Heart left ventricle (tissue), 16 donors: Measurements from ENCODE around the gene NOL3. TPM values are rescaled to one million over a fixed set of nuclear protein-coding genes. Genes with fewer than 3 reads are reported as not detected.

Experiments used
- ATAC-seq, 4 donors: fragments of 200-7000 bp; cut with Tn5 transposase; one replicate each; pipeline ENCODE4 v1.9.1; 2020 to 2022; ENCODE audit warnings: moderate library complexity in 4 of 4, mild to moderate bottlenecking in 3 of 4, moderate number of reproducible peaks in 1 of 4
- DNase-seq, 5 donors: peaks; one replicate each; pipeline ENCODE4 v3.0.0-alpha.2; 2020
- H3K27ac ChIP-seq, 12 donors: fragments of 200-600 bp; sonication (generic) in 4 of 12; one replicate each; pipeline versions ENCODE4 v1.5.0 to v1.8.0; 2016 to 2022; ENCODE audit warnings: mild to moderate bottlenecking in 2 of 12
- H3K27me3 ChIP-seq, 9 donors: fragments of 200-600 bp; sonication (generic) in 2 of 9; one replicate each; pipeline versions ENCODE4 v1.5.1 to v1.8.0; 2016 to 2022; ENCODE audit warnings: mild to moderate bottlenecking in 3 of 9
- H3K36me3 ChIP-seq, 9 donors: fragments of 200-600 bp; sonication (generic) in 2 of 9; one replicate each; pipeline versions ENCODE4 v1.5.0 to v1.8.0; 2018 to 2022; ENCODE audit warnings: mild to moderate bottlenecking in 2 of 9
- H3K4me1 ChIP-seq, 12 donors: fragments of 200-600 bp; sonication (generic) in 4 of 12; one replicate each; pipeline versions ENCODE4 v1.5.0 to v1.8.0; 2016 to 2022; ENCODE audit warnings: mild to moderate bottlenecking in 3 of 12
- H3K4me3 ChIP-seq, 12 donors: fragments of 200-600 bp; sonication (generic) in 4 of 12; one replicate each; pipeline versions ENCODE4 v1.5.0 to v1.8.0; 2017 to 2022; ENCODE audit warnings: mild to moderate bottlenecking in 9 of 12, moderate library complexity in 4 of 12
- H3K9me3 ChIP-seq, 12 donors: fragments of 200-600 bp; sonication (generic) in 4 of 12; one replicate each; pipeline versions ENCODE4 v1.5.0 to v1.8.0; 2016 to 2022; ENCODE audit warnings: mild to moderate bottlenecking in 1 of 12
- POLR2A ChIP-seq, 2 donors: fragments of 450-650 bp; IDR thresholded peaks; one replicate each; pipeline ENCODE4 v1.6.1; 2017; ENCODE audit warnings: antibody characterized with exemption in 2 of 2, mild to moderate bottlenecking in 2 of 2, moderate library complexity in 2 of 2
- WGBS, 4 donors: extraction: QIAGEN DNeasy Blood & Tissue Kit in 2 of 4; methylation state at CpG; one replicate each; pipeline versions ENCODE4 v1.1.5 to v1.1.7; 2013 to 2018; 5-methylcytosine and 5-hydroxymethylcytosine counted together
- intact Hi-C, 10 donors: fragments of 100-400 bp; cut with DNase I; formaldehyde crosslinking; loops; one replicate each; pipeline versions ENCODE4 v1.11.1 to v1.14.2; 2022
- polyA plus RNA-seq, 2 donors: library from polyadenylated mRNA; stranded (reverse); fragments of 200-250 nt; gene quantifications; one replicate each; pipeline ENCODE4 v1.2.3, GENCODE V29; 2013
- total RNA-seq, 9 donors: library from RNA; depleted of rRNA in 2 of 9; stranded (reverse); fragments of >200 nt in 2 of 9; fragmentation: NEBNext Ultra II Directional in 3 of 9; extraction: Animal tissue kit (Norgen Biotek cat#: 25700) in 3 of 9; gene quantifications; one replicate each; pipeline versions ENCODE4 v1.1.0 to v1.2.4, GENCODE V29; 2016 to 2023
- TF ChIP-seq, protein P1 (sequence below), 12 donors: fragments of 200-600 bp; sonication (generic) in 4 of 12; IDR thresholded peaks; one replicate each; pipeline versions ENCODE4 v1.5.0 to v1.8.0; 2018 to 2022; ENCODE audit warnings: antibody characterized with exemption in 12 of 12, mild to moderate bottlenecking in 5 of 12
- donor health status: ischemic (EF 13 %, LVEDD 7.1; RV severe dilation, severe dysfunction).
- donor health status: healthy with polysubstance abuse.
- donor health status: DM: no; HTN: yes; CAD: no.
- donor health status: DM: no; HTN: no; CAD: no.
- donor health status: ischemic (EF 25% LVEDD 6.9; RV normal size, moderate dysfunction).
- donor health status: ischemic (EF 25% LVEDD 5.7; RV mildly dilated, moderate dysfunction).
- donor health status: healthy.
- donor health status: DM: yes; HTN: yes; CAD: no.
- donor health status: ischemic (EF 35%, LVEDD 5.7; RV mildly dilated, moderate dysfunction).
- donor health status: nonischemic (EF 11% LVEDD 7.7; RV severe dilation, severe dysfunction).
- donor health status: DM: yes; HTN: yes; CAD: no.
- donor health status: PGD.
- donor health status: ischemic (EF 29% LVEDD 5.4; RV normal size, mild dysfunction).
- donor health status: nonischemic (EF 23%, LVEDD 6.1; RV moderate dilation, normal function).

The NOL3 gene
- total and polyA plus RNA-seq, 11 donors: 64.9 to 121 (median 85.5) TPM

DNA sequence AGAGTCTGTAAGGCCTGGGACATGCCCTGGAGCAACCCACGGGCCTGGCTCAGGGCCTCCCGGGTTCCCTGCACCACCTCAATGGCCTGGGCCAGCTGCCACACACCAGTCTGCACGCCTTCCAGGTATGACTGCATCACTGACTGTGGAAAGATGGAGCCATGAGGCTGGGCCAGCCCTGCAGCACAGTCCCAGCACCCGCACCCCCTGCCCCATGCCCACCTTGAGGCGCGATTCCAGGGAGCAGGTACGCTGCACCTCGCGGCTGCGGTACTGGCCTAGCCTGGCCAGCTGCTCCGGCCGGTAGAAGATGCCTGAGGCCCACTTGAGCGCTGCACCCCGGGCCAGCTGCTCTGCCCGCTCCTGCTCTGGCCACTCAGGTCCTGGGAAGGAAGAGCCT is 18.5 kb downstream of the NOL3 start:
- no peaks in the 10 kb centered on the region for H3K27me3 ChIP-seq
- H3K27ac ChIP-seq: no peak overlapping the region
- DNase-seq: no peak
- TF ChIP-seq, protein P1, sequence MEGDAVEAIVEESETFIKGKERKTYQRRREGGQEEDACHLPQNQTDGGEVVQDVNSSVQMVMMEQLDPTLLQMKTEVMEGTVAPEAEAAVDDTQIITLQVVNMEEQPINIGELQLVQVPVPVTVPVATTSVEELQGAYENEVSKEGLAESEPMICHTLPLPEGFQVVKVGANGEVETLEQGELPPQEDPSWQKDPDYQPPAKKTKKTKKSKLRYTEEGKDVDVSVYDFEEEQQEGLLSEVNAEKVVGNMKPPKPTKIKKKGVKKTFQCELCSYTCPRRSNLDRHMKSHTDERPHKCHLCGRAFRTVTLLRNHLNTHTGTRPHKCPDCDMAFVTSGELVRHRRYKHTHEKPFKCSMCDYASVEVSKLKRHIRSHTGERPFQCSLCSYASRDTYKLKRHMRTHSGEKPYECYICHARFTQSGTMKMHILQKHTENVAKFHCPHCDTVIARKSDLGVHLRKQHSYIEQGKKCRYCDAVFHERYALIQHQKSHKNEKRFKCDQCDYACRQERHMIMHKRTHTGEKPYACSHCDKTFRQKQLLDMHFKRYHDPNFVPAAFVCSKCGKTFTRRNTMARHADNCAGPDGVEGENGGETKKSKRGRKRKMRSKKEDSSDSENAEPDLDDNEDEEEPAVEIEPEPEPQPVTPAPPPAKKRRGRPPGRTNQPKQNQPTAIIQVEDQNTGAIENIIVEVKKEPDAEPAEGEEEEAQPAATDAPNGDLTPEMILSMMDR (IDR thresholded peaks at IDR 0.05): no peak
- TF ChIP-seq POLR2A (IDR thresholded peaks at IDR 0.05): no peak
- 90 to 93% (median 93%) methylated on average over 12 to 15 of the region's 15 CpGs for WGBS, 4 donors
- intact Hi-C loops: loop anchor here in 3 of 10 donors (10.0 kb wide), 1 partner anchor 214 kb away; no protein-coding TSS in a partner anchor
- no peaks in the 10 kb centered on the region for H3K9me3 ChIP-seq
- H3K36me3 ChIP-seq: peaks cover 0 to 8% (median 1%) of the 10 kb centered on the region in 9 donors
- H3K4me3 ChIP-seq: no peak overlapping the region
- peaks cover 2 to 52% (median 43%) of the 10 kb centered on the region in 12 donors for H3K4me1 ChIP-seq
- no peak for ATAC-seq

DNA sequence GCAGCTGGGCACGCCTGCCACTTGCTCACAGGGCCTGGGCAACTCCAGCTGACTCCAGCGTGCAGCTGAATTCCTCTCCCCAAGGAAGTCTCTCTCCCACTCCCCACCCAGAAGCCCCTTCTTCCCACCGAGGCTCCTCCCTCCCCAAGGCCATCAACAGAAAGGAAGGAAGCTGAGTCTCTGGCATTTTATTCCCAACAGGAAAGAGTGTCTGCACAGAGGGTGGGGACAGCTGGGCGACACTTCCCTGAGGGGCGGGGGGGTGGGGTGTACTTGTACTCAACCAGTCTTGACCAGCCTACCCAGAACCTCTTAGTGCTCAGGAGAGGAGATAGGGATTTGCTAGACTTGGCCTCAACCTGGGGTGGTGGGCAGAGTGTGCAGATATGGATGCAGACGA is 19.7 kb downstream of the NOL3 start, which contains the start of gene EXOC3L1:
Gene EXOC3L1 (minus strand): TSS at position 96 of the 400 bp plus-strand sequence. CDS start 460 bp downstream, outside the sequence.
- H3K4me1 ChIP-seq: peaks cover 2 to 48% (median 37%) of the 10 kb centered on the region in 12 donors
- peaks cover 0 to 21% (median 13%) of the 10 kb centered on the region in 9 donors for H3K36me3 ChIP-seq
- no peaks in the 10 kb centered on the region for H3K27me3 ChIP-seq
- WGBS, 4 donors: 28 to 37% (median 32%) methylated on average over 6 of the region's 6 CpGs
- DNase-seq (no peak), ATAC-seq (peak in 1 of 4 donors; percentile 4)
- H3K27ac ChIP-seq: peak within 1 kb of the TSS in 10 of 12 donors; percentile 4 to 72 (median 49)
- no peak for TF ChIP-seq POLR2A (IDR thresholded peaks at IDR 0.05)
- TF ChIP-seq, protein P1 (IDR thresholded peaks at IDR 0.05): no peak
- H3K9me3 ChIP-seq: no peaks in the 10 kb centered on the region
- intact Hi-C loops: loop anchor here in 5 of 10 donors (5.0 kb wide), 2 partner anchors 37 to 57 kb away; partner anchors contain the start of genes TMEM208 (in 4 of the 5), FHOD1 (in 1 of the 5) and SLC9A5 (in 1 of the 5)
- peak within 1 kb of the TSS in 10 of 12 donors; percentile 2 to 44 (median 36) for H3K4me3 ChIP-seq

DNA sequence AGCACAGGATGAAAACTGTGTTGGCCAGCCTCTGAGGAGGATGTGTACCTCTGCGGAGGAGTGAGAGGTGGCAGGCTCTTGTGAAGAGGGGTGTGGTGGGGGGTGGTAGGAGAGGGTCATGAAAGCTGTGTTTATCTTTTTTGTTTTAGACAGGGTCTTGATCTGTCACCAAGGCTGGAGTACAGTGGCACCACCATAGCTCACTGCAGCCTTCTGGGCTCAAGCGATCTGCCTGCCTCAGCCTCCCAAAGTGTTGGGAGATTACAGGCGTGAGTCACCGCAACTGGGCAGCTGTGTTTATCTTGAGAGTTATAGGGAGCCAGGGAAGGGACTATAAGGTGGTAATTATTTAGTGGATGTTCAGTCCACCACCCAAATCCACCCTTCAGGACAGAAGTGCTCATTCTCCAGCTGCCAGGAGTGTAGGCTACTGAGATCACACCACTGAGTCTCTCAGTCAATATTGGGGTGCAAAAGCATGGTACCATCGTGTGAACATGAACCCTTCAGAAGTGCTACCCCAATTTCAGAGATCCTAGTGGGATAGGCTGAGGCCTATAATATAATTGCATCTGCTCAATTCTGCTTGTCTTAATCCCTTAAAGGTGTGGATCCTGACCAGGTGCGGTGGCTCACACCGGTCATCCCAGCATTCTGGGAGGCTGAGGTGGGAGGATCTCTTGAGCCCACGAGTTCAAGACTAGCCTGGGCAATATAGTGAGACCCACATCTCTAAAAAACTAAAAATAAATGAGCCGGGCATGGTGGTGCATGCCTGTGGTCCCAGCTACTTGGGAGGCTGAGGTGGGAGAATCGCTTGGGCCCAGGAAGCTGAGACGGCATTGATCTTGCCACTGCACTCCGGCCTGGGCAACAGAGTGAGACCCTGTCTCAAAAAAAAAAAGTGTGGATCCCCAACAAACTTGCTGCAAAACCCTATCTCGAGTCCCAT is 20.4 kb downstream of the NOL3 start:
- Histone ChIP-seq H3K4me1 (peaks cover 2 to 41% (median 32%) of the 10 kb centered on the region in 12 donors), H3K4me3 (peak overlapping the region in 8 of 12 donors; percentile 28 to 44 (median 38)), H3K9me3 (no peaks in the 10 kb centered on the region), H3K27ac (peak overlapping the region in 10 of 12 donors; percentile 4 to 80 (median 49)), H3K27me3 (no peaks in the 10 kb centered on the region), H3K36me3 (peaks cover 0 to 28% (median 20%) of the 10 kb centered on the region in 9 donors)
- WGBS, 4 donors: 67 to 76% (median 70%) methylated on average over 13 of the region's 13 CpGs
- no peak for ATAC-seq
- TF ChIP-seq, protein P1 (IDR thresholded peaks at IDR 0.05): no peak
- TF ChIP-seq POLR2A (IDR thresholded peaks at IDR 0.05): no peak
- intact Hi-C loops: loop anchor here in 5 of 10 donors (5.0 kb wide), 2 partner anchors 37 to 57 kb away; partner anchors contain the start of genes TMEM208 (in 4 of the 5), FHOD1 (in 1 of the 5) and SLC9A5 (in 1 of the 5)
- DNase-seq: no peak
